K562 (cell line): ENCODE data around the gene EVA1B. TPM values are rescaled to one million over a fixed set of nuclear protein-coding genes. Genes with fewer than 3 reads are reported as not detected.

Source experiments
- ATAC-seq: fragments of 200-7000 bp; cut with Tn5 transposase; 3 replicates; pipeline ENCODE4 v1.9.1; 2020; ENCODE audit warnings: moderate library complexity
- BruUV-seq: library from RNA; stranded (reverse); fragments of 400-500 nt; replicated peaks from 2 replicates; lab custom pipeline; 2021; lab: Mats Ljungman, UMichigan
- CTCF ChIA-PET: fragments of 300-600 bp; formaldehyde crosslinking; extraction: SDS; loops from one replicate; lab custom pipeline; 2021; ENCODE audit warnings: low intra/inter-chr PET ratio; lab: Yijun Ruan, JAX
- POLR2A ChIA-PET: fragments of 300-600, 350-650 bp; sonication (Branson Sonifier 250); formaldehyde crosslinking; extraction: SDS; loops from one replicate; lab custom pipeline; 2021; ENCODE audit warnings: antibody characterized with exemption, inconsistent platforms; lab: Yijun Ruan, JAX
- DNase-seq, 4 experiments: peaks; one replicate each; pipeline versions ENCODE4 v3.0.0 to v3.0.0-alpha.2; 2011 to 2018; ENCODE audit warnings: low spot score in 3 of 4, mixed read lengths in 3 of 4; ENCODE audit errors: extremely low read depth in 1 of 4
- FAIRE-seq: peaks from 2 replicates; lab custom pipeline; 2011; peaks lifted over from hg19 to GRCh38; lab: Jason Lieb, UNC
- H2AFZ ChIP-seq: 2 replicates; pipeline ENCODE4 v1.6.0; 2011; ENCODE audit warnings: low read depth, low read length, control low read depth, inconsistent platforms
- H3K27ac ChIP-seq: fragments of 200-600 bp; 3 replicates; pipeline ENCODE4 v1.8.0; 2011; ENCODE audit warnings: low read depth, mild to moderate bottlenecking, control low read depth, inconsistent platforms, low read length, moderate library complexity, mixed read lengths; ENCODE audit errors: extremely low read depth
- H3K27me3 ChIP-seq, 2 experiments: fragments of 300-600 bp in 1 of 2; 2 replicates in 1 of 2; 3 replicates in 1 of 2; pipeline versions ENCODE4 v1.6.0 to v1.8.0; 2011; ENCODE audit warnings: inconsistent platforms in 2 of 2, low read length in 2 of 2, mild to moderate bottlenecking in 1 of 2, mixed read lengths in 1 of 2, moderate library complexity in 1 of 2; ENCODE audit not compliant: control insufficient read depth in 2 of 2, insufficient read depth in 2 of 2
- H3K36me3 ChIP-seq: fragments of 300-600 bp; 3 replicates; pipeline ENCODE4 v1.8.0; 2011; ENCODE audit warnings: mild to moderate bottlenecking, low read length, inconsistent platforms; ENCODE audit not compliant: control insufficient read depth, insufficient read depth
- H3K4me1 ChIP-seq, 2 experiments: fragments of 200-600 bp in 1 of 2; replicated peaks in 1 of 2; 2 replicates in 1 of 2; 3 replicates in 1 of 2; pipeline versions ENCODE4 v1.5.1 to v1.8.0; 2011; ENCODE audit warnings: inconsistent platforms in 2 of 2, low read length in 2 of 2, mild to moderate bottlenecking in 1 of 2, mixed read lengths in 1 of 2, moderate library complexity in 1 of 2; ENCODE audit not compliant: control insufficient read depth in 2 of 2, insufficient read depth in 2 of 2
- H3K4me2 ChIP-seq: 2 replicates; pipeline ENCODE4 v1.6.1; 2011; ENCODE audit warnings: low read length, control low read depth, inconsistent platforms, mixed read lengths; ENCODE audit not compliant: insufficient read depth
- H3K4me3 ChIP-seq: fragments of 200-600 bp; sonication (generic), shearing (Covaris generic); 2 replicates; pipeline ENCODE4 v1.5.1; 2016; ENCODE audit warnings: control low read depth, inconsistent platforms
- H3K79me2 ChIP-seq: fragments of 200-600 bp; 3 replicates; pipeline ENCODE4 v1.8.0; 2011; ENCODE audit warnings: low read length, inconsistent platforms; ENCODE audit not compliant: control insufficient read depth, insufficient read depth
- H3K9ac ChIP-seq, 2 experiments: 2 replicates each; pipeline versions ENCODE4 v1.6.0 to v1.6.1; 2011; ENCODE audit warnings: low read depth in 2 of 2, low read length in 2 of 2, control low read depth in 1 of 2, inconsistent platforms in 1 of 2, mild to moderate bottlenecking in 1 of 2, mixed read lengths in 1 of 2; ENCODE audit not compliant: insufficient read depth in 1 of 2
- H3K9me1 ChIP-seq: one replicate; pipeline ENCODE4 v1.6.0; 2011; ENCODE audit warnings: inconsistent platforms, mild to moderate bottlenecking, low read length, moderate library complexity; ENCODE audit not compliant: control insufficient read depth, insufficient read depth
- H3K9me3 ChIP-seq: replicated peaks from 2 replicates; pipeline ENCODE4 v1.5.1; 2011; ENCODE audit warnings: low read depth, low read length, inconsistent platforms; ENCODE audit not compliant: control insufficient read depth, insufficient read depth
- H4K20me1 ChIP-seq: replicated peaks from 2 replicates; pipeline ENCODE4 v1.6.1; 2011; ENCODE audit warnings: low read length, inconsistent platforms, mixed read lengths; ENCODE audit not compliant: control insufficient read depth, insufficient read depth
- ATF2 ChIP-seq: sonication (generic); formaldehyde crosslinking; IDR thresholded peaks from 2 replicates; pipeline ENCODE4 v1.8.1; 2022; ENCODE audit warnings: missing genetic modification reagents
- DPF2 ChIP-seq: fragments of 450-650 bp; IDR thresholded peaks from 2 replicates; pipeline ENCODE4 v1.6.1; 2016
- EWSR1 ChIP-seq: fragments of 450-650 bp; IDR thresholded peaks from 2 replicates; pipeline ENCODE4 v1.6.1; 2018; ENCODE audit warnings: borderline replicate concordance, mild to moderate bottlenecking, low read depth, moderate library complexity; ENCODE audit not compliant: partially characterized antibody
- HDAC1 ChIP-seq, 2 experiments: fragments of 450-650 bp; IDR thresholded peaks; 2 replicates each; pipeline ENCODE4 v1.6.1; 2016 to 2017; ENCODE audit warnings: inconsistent platforms in 1 of 2, mild to moderate bottlenecking in 1 of 2, moderate library complexity in 1 of 2
- HDAC2 ChIP-seq: fragments of 450-650 bp; IDR thresholded peaks from 2 replicates; pipeline ENCODE4 v1.6.1; 2016; ENCODE audit warnings: mild to moderate bottlenecking
- MNT ChIP-seq, 2 experiments: fragments of 450-650 bp; conservative IDR thresholded peaks; 2 replicates each; pipeline ENCODE4 v1.6.1; 2017; ENCODE audit warnings: mild to moderate bottlenecking in 2 of 2, moderate library complexity in 2 of 2
- NBN ChIP-seq: fragments of 450-650 bp; IDR thresholded peaks from 2 replicates; pipeline ENCODE4 v1.6.1; 2016; ENCODE audit warnings: low read depth, mild to moderate bottlenecking
- NRF1 ChIP-seq, 2 experiments: fragments of 450-650 bp; IDR thresholded peaks in 1 of 2; conservative IDR thresholded peaks in 1 of 2; 2 replicates each; pipeline ENCODE4 v1.6.1; 2014; ENCODE audit warnings: mild to moderate bottlenecking in 2 of 2
- PML ChIP-seq: IDR thresholded peaks from 2 replicates; pipeline ENCODE4 v1.6.1; 2012; ENCODE audit warnings: low read length, inconsistent platforms
- POLR2AphosphoS5 ChIP-seq: IDR thresholded peaks from 2 replicates; pipeline ENCODE4 v1.6.1; 2011; ENCODE audit warnings: mild to moderate bottlenecking, low read depth, low read length, moderate library complexity; ENCODE audit not compliant: control insufficient read depth, insufficient read depth
- SOX6 ChIP-seq: fragments of 450-650 bp; IDR thresholded peaks from 2 replicates; pipeline ENCODE4 v1.6.1; 2014; ENCODE audit warnings: mild to moderate bottlenecking
- STAT5A ChIP-seq: IDR thresholded peaks from 2 replicates; pipeline ENCODE4 v1.6.1; 2012; ENCODE audit warnings: low read length, inconsistent platforms, borderline replicate concordance
- TBL1XR1 ChIP-seq, 2 experiments: IDR thresholded peaks; 2 replicates each; pipeline ENCODE4 v1.6.1; 2012; ENCODE audit warnings: improper control_type of control experiment in 2 of 2, low read length in 2 of 2, mild to moderate bottlenecking in 1 of 2
- ZMIZ1 ChIP-seq, 2 experiments: fragments of 150-350 bp in 1 of 2; IDR thresholded peaks; 2 replicates each; pipeline ENCODE4 v1.6.1; 2012 to 2016; ENCODE audit warnings: low read depth in 2 of 2, low read length in 2 of 2, mild to moderate bottlenecking in 1 of 2, moderate library complexity in 1 of 2
- ZNF583 ChIP-seq: fragments of 250-450 bp; sonication (Bioruptor Pico); IDR thresholded peaks from 2 replicates; pipeline ENCODE4 v1.4.0; 2020
- ZNF830 ChIP-seq: fragments of 250-450 bp; sonication (Bioruptor Pico); IDR thresholded peaks from 2 replicates; pipeline ENCODE4 v1.5.0; 2021; ENCODE audit warnings: mild to moderate bottlenecking
- WGBS: fragments of 100-300 bp; shearing (Covaris generic); methylation state at CpG from one replicate; pipeline ENCODE4 v1.1.6; 2016; ENCODE audit warnings: low coverage, mixed read lengths; ENCODE audit not compliant: insufficient coverage; ENCODE audit errors: missing lambda C conversion rate; 5-methylcytosine and 5-hydroxymethylcytosine counted together
- in situ Hi-C: fragments of 300-500 bp; cut with MboI; formaldehyde crosslinking; loops from 4 replicates; pipeline ENCODE4 v1.15.0; 2018; ENCODE audit warnings: inconsistent platforms, mixed read lengths
- intact Hi-C: fragments of 100-400 bp; cut with micrococcal nuclease; formaldehyde crosslinking; loops from 2 replicates; pipeline ENCODE4 v1.14.2; 2022
- polyA plus RNA-seq, 8 experiments: library from polyadenylated mRNA; depleted of rRNA in 4 of 8; stranded (reverse) in 5 of 8; unstranded in 3 of 8; fragments of >200 nt; fragmentation: Nextera tagmentation in 2 of 8; fragmentation: Illumina TruSeq in 1 of 8; extraction: Ambion mirVana in 2 of 8; extraction: Trizol in 1 of 8; gene quantifications; 2 replicates each; pipeline versions ENCODE4 v1.2.1 to v1.2.3, GENCODE V29; 2011 to 2014; ENCODE audit warnings: inconsistent platforms in 1 of 8, missing spikeins in 1 of 8
- total RNA-seq, 7 experiments: library from RNA; depleted of rRNA in 6 of 7; stranded (reverse); fragments of >200 nt in 6 of 7; fragmentation: Illumina TruSeq in 2 of 7; extraction: Trizol in 2 of 7; gene quantifications; 2 replicates each; pipeline versions ENCODE4 v1.2.1 to v1.2.3, GENCODE V29; 2011 to 2021; ENCODE audit warnings: low replicate concordance in 1 of 7

Gene EVA1B
- total and polyA plus RNA-seq, 9 of the 15 experiments (the other 6 are each of a cell fraction or from before 2014, with no cell fraction given): 0.08 to 65.7 (median 2.4) TPM

- POLR2A ChIA-PET: interaction anchor here (0.8 to 2.2 kb wide), 8 partner anchors 9 to 49 kb away, joined by 3 to 8 read pairs (median 3); partner anchors contain the start of gene THRAP3
- peaks cover 64% of the 10 kb centered on the region; the same call in 2 of the 3 replicates for H3K36me3 ChIP-seq
- peaks cover 16 to 21% of the 10 kb centered on the region in 2 experiments for H3K4me1 ChIP-seq
- FAIRE-seq (peak; percentile 77), DNase-seq (peak; percentile 39 to 81 (median 54)), ATAC-seq (peak; percentile 71)
- no peak overlapping the region for H3K4me3 ChIP-seq
- H3K79me2 ChIP-seq: peaks cover 61% of the 10 kb centered on the region
- CTCF ChIA-PET: no interaction called here
- TSS peak; percentile 20 for BruUV-seq
- H3K9ac ChIP-seq: no peak overlapping the region
- H3K4me2 ChIP-seq: peak overlapping the region; percentile 27; the same call in 1 of the 2 replicates
- H3K27ac ChIP-seq: peak overlapping the region; percentile 56; the same call in 2 of the 3 replicates
- H3K9me3 ChIP-seq: no peaks in the 10 kb centered on the region
- H4K20me1 ChIP-seq: peaks cover 9% of the 10 kb centered on the region
- no peaks in the 10 kb centered on the region for H3K9me1 ChIP-seq
- 12% methylated on average over 5 of the region's 5 CpGs for WGBS
- in situ Hi-C loops: no loop called here
- no peaks in the 10 kb centered on the region for H3K27me3 ChIP-seq
- intact Hi-C loops: loop anchor here (2.0 kb wide), 1 partner anchor 48 kb away; the partner anchor contains the start of gene THRAP3
- H2AFZ ChIP-seq: no peak overlapping the region
- TF ChIP-seq ZNF583 (no peak), POLR2AphosphoS5 (peak; percentile 80; the same call in 1 of the 2 replicates), NBN (no peak), TBL1XR1 (IDR thresholded peaks at IDR 0.05; ENCODE audit: low read length in 2 of 2) (peak in 1 of 2 experiments; percentile 76; a peak in 1 of 4 replicates), MNT (conservative IDR thresholded peaks at IDR 0.05) (peak in 1 of 2 experiments; percentile 63; a peak in 3 of 4 replicates), PML (peak; percentile 69), SOX6 (peak; percentile 83), NRF1 (conservative IDR thresholded peaks at IDR 0.05 in 1 of 2, IDR thresholded peaks at IDR 0.05 in 1 of 2) (peak in 1 of 2 experiments; percentile 49; a peak in 3 of 4 replicates), HDAC2 (peak; percentile 68), DPF2 (peak; percentile 88), EWSR1 (no peak), ATF2 (CRISPR knock-in tag) (no peak), STAT5A (peak; percentile 76), ZMIZ1 (IDR thresholded peaks at IDR 0.05; ENCODE audit: low read depth in 2 of 2, low read length in 2 of 2) (0 out of 4 replicates have a peak, but pooled peaks of 1 of the 2 experiments have one; percentile 57), HDAC1 (IDR thresholded peaks at IDR 0.05) (peak in 1 of 2 experiments; percentile 62; a peak in 1 of 4 replicates), ZNF830 (CRISPR knock-in tag) (no peak)
Measured at GRCh38 chr1:36273024-36273423, 50.4 kb downstream of the EVA1B start.
